ENCODE data around the gene CDC25A. TPM values are rescaled to one million over a fixed set of nuclear protein-coding genes. Genes with fewer than 3 reads are reported as not detected.

CDC25A gene
- total RNA-seq, 4 donors from 2014 or later, result 0.40 to 1.7 TPM; not detected in 2

DNA sequence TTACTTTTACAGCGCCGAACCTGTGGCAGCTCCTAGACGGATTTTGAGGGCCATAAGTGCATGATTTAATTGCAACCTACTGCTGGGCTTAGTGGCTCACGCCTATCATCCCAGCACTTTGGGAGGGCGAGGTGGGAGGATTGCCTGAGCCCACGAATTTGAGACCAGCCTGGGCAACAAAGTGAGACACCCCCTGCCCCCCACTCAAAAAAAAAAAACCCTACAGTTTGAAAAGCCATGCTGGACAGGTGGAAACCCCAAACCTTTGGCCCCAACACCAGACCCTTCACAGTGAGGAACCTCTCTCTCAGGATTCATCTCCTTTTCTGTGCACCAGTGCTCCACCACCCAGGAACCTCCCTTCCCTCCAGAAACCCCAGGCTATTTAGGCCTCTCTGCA lies 1.1 kb upstream of the CDC25A start:
- TF ChIP-seq EP300 (IDR thresholded peaks at IDR 0.05) (no peak), POLR2A (IDR thresholded peaks at IDR 0.05) (no peak), POLR2AphosphoS5 (IDR thresholded peaks at IDR 0.05) (no peak)
- TF ChIP-seq, protein P1, sequence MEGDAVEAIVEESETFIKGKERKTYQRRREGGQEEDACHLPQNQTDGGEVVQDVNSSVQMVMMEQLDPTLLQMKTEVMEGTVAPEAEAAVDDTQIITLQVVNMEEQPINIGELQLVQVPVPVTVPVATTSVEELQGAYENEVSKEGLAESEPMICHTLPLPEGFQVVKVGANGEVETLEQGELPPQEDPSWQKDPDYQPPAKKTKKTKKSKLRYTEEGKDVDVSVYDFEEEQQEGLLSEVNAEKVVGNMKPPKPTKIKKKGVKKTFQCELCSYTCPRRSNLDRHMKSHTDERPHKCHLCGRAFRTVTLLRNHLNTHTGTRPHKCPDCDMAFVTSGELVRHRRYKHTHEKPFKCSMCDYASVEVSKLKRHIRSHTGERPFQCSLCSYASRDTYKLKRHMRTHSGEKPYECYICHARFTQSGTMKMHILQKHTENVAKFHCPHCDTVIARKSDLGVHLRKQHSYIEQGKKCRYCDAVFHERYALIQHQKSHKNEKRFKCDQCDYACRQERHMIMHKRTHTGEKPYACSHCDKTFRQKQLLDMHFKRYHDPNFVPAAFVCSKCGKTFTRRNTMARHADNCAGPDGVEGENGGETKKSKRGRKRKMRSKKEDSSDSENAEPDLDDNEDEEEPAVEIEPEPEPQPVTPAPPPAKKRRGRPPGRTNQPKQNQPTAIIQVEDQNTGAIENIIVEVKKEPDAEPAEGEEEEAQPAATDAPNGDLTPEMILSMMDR (IDR thresholded peaks at IDR 0.05), result no peak
- 82 to 85% methylated on average over 3 to 4 of the region's 6 CpGs for WGBS, 2 donors (ENCODE audit: low coverage in 1 of 2)
- Histone ChIP-seq H3K4me3 (no peak overlapping the region), H3K9me3 (no peaks in the 10 kb centered on the region), H3K27ac (no peak overlapping the region), H3K36me3 (no peaks in the 10 kb centered on the region), H3K4me1 (peaks cover 0 to 20% (median 11%) of the 10 kb centered on the region in 3 donors), H3K27me3 (no peaks in the 10 kb centered on the region)
- ATAC-seq, result no peak

DNA sequence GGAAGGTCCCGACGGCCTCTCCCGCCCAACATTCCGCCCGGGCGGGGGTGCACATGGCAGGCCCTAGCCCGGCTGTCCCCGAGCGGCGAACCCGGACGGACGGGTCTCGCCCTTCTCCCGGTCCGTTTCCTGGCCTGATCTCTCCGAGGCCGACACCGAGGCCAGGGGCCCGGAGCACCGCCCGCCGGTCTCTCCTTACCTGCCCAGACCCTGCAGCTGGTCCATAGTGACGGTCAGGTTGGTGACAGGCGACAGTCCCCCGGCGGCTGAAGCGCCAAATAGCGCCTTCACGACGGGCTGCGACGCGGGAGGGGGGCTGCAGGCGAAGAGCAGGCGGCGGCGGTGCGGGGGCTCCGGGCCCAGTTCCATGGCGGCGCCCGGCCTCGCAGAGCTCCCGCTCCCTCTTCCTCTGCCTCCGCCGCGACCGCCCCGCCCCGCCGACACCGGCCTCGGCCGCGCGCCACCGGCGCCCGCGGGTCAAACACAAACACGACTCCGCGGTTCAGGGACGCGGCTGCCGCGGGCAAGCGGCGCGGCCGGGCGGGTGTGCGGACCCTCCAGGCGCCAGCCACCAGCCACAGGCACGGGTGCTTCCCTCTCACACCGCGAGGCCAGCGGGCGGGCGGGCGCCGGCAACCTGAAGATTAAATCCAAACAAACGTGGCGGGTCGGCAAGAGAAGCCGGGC lies 495 bp downstream of the CDC25A start:
- no peaks in the 10 kb centered on the region for H3K27me3 ChIP-seq
- H3K9me3 ChIP-seq, result no peaks in the 10 kb centered on the region
- peak overlapping the region in 3 of 4 donors; percentile 65 to 81 (median 75) for H3K27ac ChIP-seq
- peak; percentile 46 for ATAC-seq
- H3K4me1 ChIP-seq, result peaks cover 0 to 20% (median 11%) of the 10 kb centered on the region in 3 donors
- H3K36me3 ChIP-seq, result no peaks in the 10 kb centered on the region
- peak overlapping the region; percentile 48 to 82 for H3K4me3 ChIP-seq
- TF ChIP-seq POLR2A (IDR thresholded peaks at IDR 0.05), result no peak
- no peak for TF ChIP-seq EP300 (IDR thresholded peaks at IDR 0.05)
- TF ChIP-seq, protein P1 (IDR thresholded peaks at IDR 0.05), result no peak
- no peak for TF ChIP-seq POLR2AphosphoS5 (IDR thresholded peaks at IDR 0.05)
- WGBS, 2 donors (ENCODE audit: low coverage in 1 of 2), result 0% methylated on average over 6 of the region's 87 CpGs; no CpG with 5 or more reads in 1 of the 2 donors

DNA sequence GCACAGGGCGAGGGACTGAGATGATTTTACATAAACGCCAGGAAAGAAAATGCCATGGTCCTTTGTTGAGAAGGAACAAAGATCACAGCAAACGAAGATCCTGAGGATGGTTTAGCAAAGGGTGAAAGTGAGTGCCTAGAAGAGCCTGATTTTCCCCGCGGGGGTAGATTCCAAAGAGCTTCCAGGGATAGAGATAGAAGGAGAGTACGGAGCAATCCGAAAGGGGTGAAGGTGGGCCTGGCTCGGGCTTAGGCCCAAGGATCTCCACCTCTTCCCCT lies 977 bp downstream of the CDC25A start:
- Histone ChIP-seq H3K4me1 (peaks cover 0 to 20% (median 11%) of the 10 kb centered on the region in 3 donors), H3K4me3 (peak overlapping the region; percentile 48 to 82), H3K9me3 (no peaks in the 10 kb centered on the region), H3K36me3 (no peaks in the 10 kb centered on the region), H3K27ac (peak overlapping the region in 1 of 4 donors; percentile 81), H3K27me3 (no peaks in the 10 kb centered on the region)
- no peak for ATAC-seq
- WGBS, 2 donors (ENCODE audit: low coverage in 1 of 2), result 6 to 7% methylated on average over 7 to 8 of the region's 8 CpGs
- no peak for TF ChIP-seq POLR2AphosphoS5 (IDR thresholded peaks at IDR 0.05)
- no peak for TF ChIP-seq POLR2A (IDR thresholded peaks at IDR 0.05)

DNA sequence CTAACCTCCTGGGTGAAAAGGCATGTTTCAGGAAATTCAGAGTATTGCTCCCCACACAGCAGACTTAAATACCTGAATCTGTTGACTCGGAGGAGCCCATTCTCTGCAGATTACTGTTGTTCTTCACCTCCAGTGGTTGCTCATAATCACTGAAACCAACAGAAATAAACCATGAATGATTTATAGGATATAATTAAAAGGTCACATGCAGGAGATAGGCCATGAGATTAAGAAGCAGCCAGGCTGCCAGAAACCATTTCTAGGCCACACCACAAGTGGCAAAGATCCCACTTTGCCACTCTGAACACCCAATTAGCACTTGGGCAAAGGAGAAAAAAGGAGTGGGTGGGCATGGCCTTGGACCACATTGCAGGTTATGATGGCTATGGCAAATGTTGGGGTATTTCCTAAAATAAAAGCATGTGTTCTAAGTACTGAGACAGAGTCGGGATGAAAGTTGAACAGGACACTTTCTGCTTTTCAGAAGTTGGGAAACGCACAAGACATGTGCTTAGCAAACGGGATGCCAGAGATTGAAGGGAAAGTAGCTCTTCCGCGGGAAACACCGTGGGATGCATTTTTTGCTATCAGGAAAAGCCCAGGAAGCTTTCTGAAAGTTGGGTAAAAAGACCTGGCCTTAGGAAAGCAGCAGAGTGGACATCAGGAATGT lies 1.5 kb downstream of the CDC25A start:
- H3K9me3 ChIP-seq, result no peaks in the 10 kb centered on the region
- no peaks in the 10 kb centered on the region for H3K36me3 ChIP-seq
- peak overlapping the region in 1 of 4 donors; percentile 81 for H3K27ac ChIP-seq
- H3K4me1 ChIP-seq, result peaks cover 0 to 20% (median 11%) of the 10 kb centered on the region in 3 donors
- peak overlapping the region in 1 of 2 donors; percentile 82 for H3K4me3 ChIP-seq
- TF ChIP-seq POLR2AphosphoS5 (IDR thresholded peaks at IDR 0.05) (no peak), POLR2A (IDR thresholded peaks at IDR 0.05) (no peak), EP300 (IDR thresholded peaks at IDR 0.05) (no peak)
- TF ChIP-seq, protein P1 (IDR thresholded peaks at IDR 0.05), result no peak
- no peaks in the 10 kb centered on the region for H3K27me3 ChIP-seq
- ATAC-seq, result no peak
- 28 to 29% methylated on average over 5 to 7 of the region's 7 CpGs for WGBS, 2 donors (ENCODE audit: low coverage in 1 of 2)

DNA sequence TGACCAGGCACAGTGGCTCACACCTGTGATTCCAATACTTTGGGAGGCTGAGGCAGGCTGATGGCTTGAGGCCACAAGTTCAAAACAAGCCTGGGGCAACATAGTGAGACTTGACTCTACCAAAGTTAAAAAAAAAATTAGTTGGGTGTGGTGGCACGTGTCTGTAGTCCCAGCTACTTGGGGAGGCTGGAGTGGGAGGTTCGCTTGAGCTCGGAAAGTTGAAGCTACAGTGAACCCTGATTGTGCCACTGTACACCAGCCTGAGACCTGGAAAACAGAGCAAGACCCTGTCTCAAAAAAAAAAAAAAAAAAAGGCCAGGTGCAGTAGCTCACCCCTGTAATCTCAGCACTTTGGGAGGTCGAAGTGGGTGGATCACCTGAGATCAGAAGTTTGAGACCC lies 3.1 kb downstream of the CDC25A start:
- H3K27me3 ChIP-seq, result no peaks in the 10 kb centered on the region
- H3K27ac ChIP-seq, result no peak overlapping the region
- peaks cover 0 to 20% (median 11%) of the 10 kb centered on the region in 3 donors for H3K4me1 ChIP-seq
- ATAC-seq, result no peak
- H3K4me3 ChIP-seq, result no peak overlapping the region
- TF ChIP-seq POLR2AphosphoS5 (IDR thresholded peaks at IDR 0.05) (no peak), POLR2A (IDR thresholded peaks at IDR 0.05) (no peak), EP300 (IDR thresholded peaks at IDR 0.05) (no peak)
- TF ChIP-seq, protein P1 (IDR thresholded peaks at IDR 0.05), result no peak
- 85% methylated on average over 4 of the region's 4 CpGs; no CpG with 5 or more reads in 1 of the 2 donors for WGBS, 2 donors (ENCODE audit: low coverage in 1 of 2)
- H3K36me3 ChIP-seq, result no peaks in the 10 kb centered on the region
- no peaks in the 10 kb centered on the region for H3K9me3 ChIP-seq
